Esophagus muscularis mucosa (tissue), 3 donors: Measurements from ENCODE around the gene ZC3H14.

Experiments
- POLR2A ChIP-seq: fragments of 450-650 bp; IDR thresholded peaks from one replicate; pipeline ENCODE4 v1.6.1; 2017; ENCODE audit warnings: antibody characterized with exemption, moderate library complexity, mild to moderate bottlenecking, low read depth
- TF ChIP-seq, protein P1 (sequence below), 3 experiments: fragments of 200-600 bp in 2 of 3; fragments of 450-650 bp in 1 of 3; sonication (generic) in 2 of 3; IDR thresholded peaks; one replicate each; pipeline ENCODE4 v1.5.1; 2017 to 2019; ENCODE audit warnings: antibody characterized with exemption in 3 of 3, mild to moderate bottlenecking in 2 of 3, moderate library complexity in 1 of 3

DNA sequence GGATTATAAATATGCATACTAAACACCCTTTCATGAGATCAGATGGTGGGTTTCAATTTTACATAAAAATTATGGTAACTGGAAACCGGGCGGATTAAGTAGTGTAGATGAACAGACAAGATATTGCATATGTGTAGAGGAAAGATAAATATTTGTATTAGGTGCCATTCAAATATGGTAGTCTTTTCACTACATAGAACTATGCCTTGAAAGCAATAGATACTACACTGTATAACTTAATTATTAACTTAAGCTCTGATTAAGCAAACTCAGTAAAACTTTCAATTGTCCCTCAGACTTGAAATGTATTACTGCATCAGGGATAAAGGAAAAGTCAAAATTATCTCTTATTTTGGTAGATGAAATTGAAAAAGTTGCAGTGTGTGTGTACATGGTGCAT, 10.0 kb upstream of the ZC3H14 start:
- TF ChIP-seq, protein P1, sequence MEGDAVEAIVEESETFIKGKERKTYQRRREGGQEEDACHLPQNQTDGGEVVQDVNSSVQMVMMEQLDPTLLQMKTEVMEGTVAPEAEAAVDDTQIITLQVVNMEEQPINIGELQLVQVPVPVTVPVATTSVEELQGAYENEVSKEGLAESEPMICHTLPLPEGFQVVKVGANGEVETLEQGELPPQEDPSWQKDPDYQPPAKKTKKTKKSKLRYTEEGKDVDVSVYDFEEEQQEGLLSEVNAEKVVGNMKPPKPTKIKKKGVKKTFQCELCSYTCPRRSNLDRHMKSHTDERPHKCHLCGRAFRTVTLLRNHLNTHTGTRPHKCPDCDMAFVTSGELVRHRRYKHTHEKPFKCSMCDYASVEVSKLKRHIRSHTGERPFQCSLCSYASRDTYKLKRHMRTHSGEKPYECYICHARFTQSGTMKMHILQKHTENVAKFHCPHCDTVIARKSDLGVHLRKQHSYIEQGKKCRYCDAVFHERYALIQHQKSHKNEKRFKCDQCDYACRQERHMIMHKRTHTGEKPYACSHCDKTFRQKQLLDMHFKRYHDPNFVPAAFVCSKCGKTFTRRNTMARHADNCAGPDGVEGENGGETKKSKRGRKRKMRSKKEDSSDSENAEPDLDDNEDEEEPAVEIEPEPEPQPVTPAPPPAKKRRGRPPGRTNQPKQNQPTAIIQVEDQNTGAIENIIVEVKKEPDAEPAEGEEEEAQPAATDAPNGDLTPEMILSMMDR (IDR thresholded peaks at IDR 0.05) = no peak
- TF ChIP-seq POLR2A = no peak
